SKM-1 treated with dmso at 0.1 percent for 144 hours (cell line): ENCODE data around the gene PTGER2.

ENCODE experiments used
- DNase-seq: peaks from one replicate; lab custom pipeline; 2025; ENCODE audit not compliant: unreplicated experiment; lab: John Stamatoyannopoulos, UW

PTGER2 gene

GRCh38 chr14:52336241-52336640, 22.1 kb downstream of the PTGER2 start:
- DNase-seq, result no peak

GRCh38 chr14:52338051-52338681, 24.1 kb downstream of the PTGER2 start:
- DNase-seq, result no peak

GRCh38 chr14:52339262-52339661, 25.1 kb downstream of the PTGER2 start:
- no peak for DNase-seq

GRCh38 chr14:52342849-52343596, 28.9 kb downstream of the PTGER2 start:
- no peak for DNase-seq

- DNase-seq, result no peak
These were observed 32.7 kb downstream of the PTGER2 start for GRCh38 chr14:52346778-52347177.

- DNase-seq, result no peak
These were observed 34.2 kb downstream of the PTGER2 start for GRCh38 chr14:52348279-52348678.

- no peak for DNase-seq
These were observed 34.7 kb downstream of the PTGER2 start for GRCh38 chr14:52348776-52349175.

- no peak for DNase-seq
These were observed 35.6 kb downstream of the PTGER2 start for GRCh38 chr14:52349731-52350130.

GRCh38 chr14:52350445-52350844, 36.3 kb downstream of the PTGER2 start:
- no peak for DNase-seq

- DNase-seq, result no peak
These were observed 37.3 kb downstream of the PTGER2 start for GRCh38 chr14:52351233-52352060.

GRCh38 chr14:52352061-52352491, 38.0 kb downstream of the PTGER2 start:
- no peak for DNase-seq

- no peak for DNase-seq
These were observed 38.5 kb downstream of the PTGER2 start for GRCh38 chr14:52352569-52352968.

GRCh38 chr14:52354242-52354641, 40.1 kb downstream of the PTGER2 start:
- no peak for DNase-seq

GRCh38 chr14:52355016-52355431, 40.9 kb downstream of the PTGER2 start:
- DNase-seq, result no peak

- DNase-seq, result no peak
These were observed 41.4 kb downstream of the PTGER2 start for GRCh38 chr14:52355526-52355925.

GRCh38 chr14:52356025-52356424, 41.9 kb downstream of the PTGER2 start:
- no peak for DNase-seq

- DNase-seq, result no peak
These were observed 46.7 kb downstream of the PTGER2 start for GRCh38 chr14:52360831-52361230.

GRCh38 chr14:52363041-52363704, 49.1 kb downstream of the PTGER2 start:
- no peak for DNase-seq

- DNase-seq, result no peak
These were observed 49.8 kb downstream of the PTGER2 start for GRCh38 chr14:52363961-52364360.

GRCh38 chr14:52365071-52365470, 51.0 kb downstream of the PTGER2 start:
- DNase-seq, result no peak

GRCh38 chr14:52366796-52367315, 52.7 kb downstream of the PTGER2 start:
- no peak for DNase-seq
